ENCODE measurements around the gene C11orf24. TPM values are rescaled to one million over a fixed set of nuclear protein-coding genes. Genes with fewer than 3 reads are reported as not detected.

The C11orf24 gene
- total and polyA plus RNA-seq, 9 of the 15 experiments (the other 6 are each of a cell fraction or from before 2014, with no cell fraction given), result 2.0 to 65.2 (median 32.5) TPM

- no peak for TF ChIP-seq ELK1 (CRISPR knock-in tag; IDR thresholded peaks at IDR 0.05)
Observed at GRCh38 chr11:68271781-68272608, at the start of gene C11orf24 (continued).

- no peak overlapping the region for H3K4me3 ChIP-seq
- H3K36me3 ChIP-seq (ENCODE audit: control insufficient read depth, insufficient read depth, low read length), result peaks cover 13% of the 10 kb centered on the region; the same call in 1 of the 3 replicates
- no peak for DNase-seq (ENCODE audit: extremely low read depth in 1 of 4, low spot score in 3 of 4)
- CTCF ChIA-PET (ENCODE audit: low intra/inter-chr PET ratio), result interaction anchor here (0.6 kb wide), 1 partner anchor 522 kb away, joined by 3 read pairs; no protein-coding TSS in a partner anchor
- no TSS peak for BruUV-seq (replicated peaks)
- no peak overlapping the region for H3K27ac ChIP-seq (ENCODE audit: extremely low read depth, low read depth, low read length)
- no peaks in the 10 kb centered on the region for H3K27me3 ChIP-seq (ENCODE audit: control insufficient read depth in 2 of 2, insufficient read depth in 2 of 2, low read length in 2 of 2)
- no peak for FAIRE-seq
- no peak for ATAC-seq
- peaks cover 88% of the 10 kb centered on the region for H3K79me2 ChIP-seq (ENCODE audit: control insufficient read depth, insufficient read depth, low read length)
- peaks cover 12 to 44% of the 10 kb centered on the region in 2 experiments for H3K4me1 ChIP-seq (replicated peaks in 1 of 2; ENCODE audit: control insufficient read depth in 2 of 2, insufficient read depth in 2 of 2, low read length in 2 of 2)
- H4K20me1 ChIP-seq (replicated peaks; ENCODE audit: control insufficient read depth, insufficient read depth, low read length), result peaks cover 13% of the 10 kb centered on the region
- in situ Hi-C loops (cut with MboI) (no loop called here), intact Hi-C loops (cut with micrococcal nuclease) (no loop called here)
- WGBS (ENCODE audit: insufficient coverage, low coverage, missing lambda C conversion rate), result 83% methylated on average over 13 of the region's 15 CpGs
- POLR2A ChIA-PET, result no interaction called here
- H2AFZ ChIP-seq (ENCODE audit: low read depth, low read length), result no peak overlapping the region
- no peak overlapping the region for H3K4me2 ChIP-seq (ENCODE audit: insufficient read depth, low read length)
- peak overlapping the region in 1 of 2 experiments; percentile 60; a peak in 2 of 4 replicates for H3K9ac ChIP-seq (ENCODE audit: insufficient read depth in 1 of 2, low read depth in 2 of 2, low read length in 2 of 2)
- H3K9me1 ChIP-seq (ENCODE audit: control insufficient read depth, insufficient read depth, low read length), result peaks cover 8% of the 10 kb centered on the region
- no peaks in the 10 kb centered on the region for H3K9me3 ChIP-seq (replicated peaks; ENCODE audit: control insufficient read depth, insufficient read depth, low read depth, low read length)
- TF ChIP-seq EHMT2 (IDR thresholded peaks at IDR 0.05) (no peak), USF1 (CRISPR knock-in tag; IDR thresholded peaks at IDR 0.05) (no peak), RBFOX2 (IDR thresholded peaks at IDR 0.05; ENCODE audit: low read depth, low read length) (peak; percentile 14; the same call in 1 of the 2 replicates), ATF4 (CRISPR knock-in tag; IDR thresholded peaks at IDR 0.05) (no peak)
Observed at GRCh38 chr11:68317147-68317785, 45.5 kb upstream of the C11orf24 start.
